ENCODE results near the gene ZDHHC5.

GRCh38 chr11:57667736-57668433, at the start of gene ZDHHC5:
- peak; percentile 55 for TF ChIP-seq CTCF (IDR thresholded peaks at IDR 0.05)
- TF ChIP-seq EZH2 (IDR thresholded peaks at IDR 0.05; ENCODE audit: borderline replicate concordance, insufficient read depth, low read depth, low read length, poor library complexity, severe bottlenecking), result no peak
